ENCODE measurements around the gene GBX2.

The GBX2 gene

GRCh38 chr2:236120829-236121228, 47.4 kb downstream of the GBX2 start:
- no peak for DNase-seq (ENCODE audit: low read depth in 1 of 2, low spot score in 1 of 2)

GRCh38 chr2:236120141-236120601, 48.0 kb downstream of the GBX2 start:
- DNase-seq (ENCODE audit: low read depth in 1 of 2, low spot score in 1 of 2): no peak

GRCh38 chr2:236119476-236119875, 48.7 kb downstream of the GBX2 start:
- no peak for DNase-seq (ENCODE audit: low read depth in 1 of 2, low spot score in 1 of 2)

GRCh38 chr2:236119003-236119402, 49.2 kb downstream of the GBX2 start:
- no peak for DNase-seq (ENCODE audit: low read depth in 1 of 2, low spot score in 1 of 2)

GRCh38 chr2:236117861-236118269, 50.3 kb downstream of the GBX2 start:
- no peak for DNase-seq (ENCODE audit: low read depth in 1 of 2, low spot score in 1 of 2)

GRCh38 chr2:236117401-236117800, 50.8 kb downstream of the GBX2 start:
- DNase-seq (ENCODE audit: low read depth in 1 of 2, low spot score in 1 of 2): no peak

Measured in activated CD4-positive, alpha-beta T cell treated with anti-CD3 and anti-CD28 coated beads, Interleukin-2, amount 50 U/mL, for 24 hours (primary cell).